Measurements from ENCODE around the gene CAPN5. TPM values are rescaled to one million over a fixed set of nuclear protein-coding genes. Genes with fewer than 3 reads are reported as not detected.

Gene CAPN5
- total and polyA plus RNA-seq, 2 of the 8 experiments (the other 6 are each of a cell fraction or from before 2014, with no cell fraction given): 21.5 to 22.4 TPM

- Histone ChIP-seq H2BK20ac (ENCODE audit: low read length) (no peak overlapping the region), H3K4me1 (replicated peaks in 1 of 4; ENCODE audit: control insufficient read depth in 3 of 4, insufficient read depth in 4 of 4, low read length in 3 of 4) (peaks cover 0 to 7% (median 0%) of the 10 kb centered on the region in 4 experiments; a peak in 4 of 7 replicates), H3K23me2 (ENCODE audit: low read depth, low read length) (no peaks in the 10 kb centered on the region), H2BK120ac (replicated peaks; ENCODE audit: low read depth, low read length) (no peak overlapping the region), H3K9ac (replicated peaks in 1 of 4; ENCODE audit: extremely low read depth in 1 of 4, low read depth in 3 of 4, low read length in 3 of 4) (no peak overlapping the region), H3K9me3 (ENCODE audit: insufficient read depth in 2 of 2, low read depth in 1 of 2, low read length in 1 of 2) (no peaks in the 10 kb centered on the region), H2BK15ac (ENCODE audit: low read length) (no peak overlapping the region), H4K8ac (ENCODE audit: extremely low read depth, insufficient read depth, low read length) (no peak overlapping the region), H3K27ac (ENCODE audit: low read depth, low read length) (no peak overlapping the region), H3K4me3 (ENCODE audit: extremely low read depth in 1 of 4, insufficient read depth in 2 of 4, low read depth in 3 of 4, low read length in 4 of 4) (no peak overlapping the region), H3K4me2 (ENCODE audit: insufficient read depth in 1 of 2, low read depth in 2 of 2, low read length in 2 of 2) (no peak overlapping the region), H2AFZ (ENCODE audit: low read length) (no peak overlapping the region), H4K91ac (replicated peaks; ENCODE audit: insufficient read length, low read length) (no peak overlapping the region), H4K20me1 (replicated peaks in 1 of 2; ENCODE audit: control insufficient read depth in 1 of 2, insufficient read depth in 2 of 2, low read length in 2 of 2) (no peaks in the 10 kb centered on the region), H3K4ac (replicated peaks; ENCODE audit: insufficient read length, low read depth, low read length) (no peak overlapping the region), H3K14ac (ENCODE audit: insufficient read length) (no peak overlapping the region), H3K36me3 (ENCODE audit: control insufficient read depth in 2 of 4, insufficient read depth in 4 of 4, low read length in 3 of 4) (no peaks in the 10 kb centered on the region; a peak in 1 of 8 replicates), H3K79me2 (ENCODE audit: control insufficient read depth in 1 of 2, insufficient read depth in 2 of 2, low read length in 2 of 2) (no peaks in the 10 kb centered on the region), H3K23ac (ENCODE audit: insufficient read length) (no peak overlapping the region), H3K18ac (ENCODE audit: extremely low read depth, low read length) (no peak overlapping the region), H2BK12ac (ENCODE audit: low read depth, low read length) (no peak overlapping the region), H2AK5ac (ENCODE audit: low read depth, low read length) (no peak overlapping the region), H2BK5ac (ENCODE audit: low read depth, low read length) (no peak overlapping the region), H4K5ac (ENCODE audit: insufficient read length, low read depth, low read length) (no peak overlapping the region), H3K27me3 (replicated peaks in 1 of 4; ENCODE audit: control insufficient read depth in 3 of 4, extremely low read depth in 1 of 4, insufficient read depth in 3 of 4, low read length in 3 of 4) (no peaks in the 10 kb centered on the region), H3K79me1 (ENCODE audit: low read depth, low read length) (no peaks in the 10 kb centered on the region), H3K56ac (replicated peaks; ENCODE audit: insufficient read length, low read depth, low read length) (no peak overlapping the region)
- DNase-seq (ENCODE audit: low read depth in 1 of 2, low spot score in 2 of 2) (no peak), FAIRE-seq (no peak)
- TF ChIP-seq MAFK (IDR thresholded peaks at IDR 0.05; ENCODE audit: low read depth, low read length) (no peak), HDAC2 (IDR thresholded peaks at IDR 0.05; ENCODE audit: borderline replicate concordance in 1 of 2, low read depth in 2 of 2, low read length in 2 of 2) (no peak), ATF3 (IDR thresholded peaks at IDR 0.05; ENCODE audit: insufficient read depth, low read depth, low read length) (no peak), SUZ12 (IDR thresholded peaks at IDR 0.05; ENCODE audit: low read length) (no peak), CBX8 (IDR thresholded peaks at IDR 0.05; ENCODE audit: borderline replicate concordance, low read depth, low read length) (no peak), RXRA (IDR thresholded peaks at IDR 0.05; ENCODE audit: insufficient read depth, low read depth, low read length) (no peak), RNF2 (IDR thresholded peaks at IDR 0.05; ENCODE audit: borderline replicate concordance, low read depth, low read length, missing control alignments, poor library complexity, severe bottlenecking) (no peak)
- ChIA-PET CTCF (ENCODE audit: partially characterized antibody) (interaction anchor here (0.7 to 13.9 kb wide), 12 partner anchors 7 to 468 kb away, joined by 3 to 170 read pairs (median 6); no protein-coding TSS in a partner anchor), POLR2A (ENCODE audit: partially characterized antibody) (interaction anchor here (1.1 kb wide), 1 partner anchor 51 kb away, joined by 3 read pairs; no protein-coding TSS in a partner anchor)
- WGBS, 2 experiments (ENCODE audit: extremely low coverage in 1 of 2, insufficient coverage in 1 of 2, insufficient read length in 1 of 2, insufficient replicate concordance in 2 of 2, low coverage in 1 of 2, low lambda C conversion rate in 2 of 2, missing lambda C conversion rate in 1 of 2): 88% methylated on average over 8 of the region's 8 CpGs; no CpG with 5 or more reads in 1 of the 2 experiments
Observed at GRCh38 chr11:77121876-77122575, 55.3 kb downstream of the CAPN5 start.
